ENCODE data around the gene PTBP2.

Gene PTBP2

DNA sequence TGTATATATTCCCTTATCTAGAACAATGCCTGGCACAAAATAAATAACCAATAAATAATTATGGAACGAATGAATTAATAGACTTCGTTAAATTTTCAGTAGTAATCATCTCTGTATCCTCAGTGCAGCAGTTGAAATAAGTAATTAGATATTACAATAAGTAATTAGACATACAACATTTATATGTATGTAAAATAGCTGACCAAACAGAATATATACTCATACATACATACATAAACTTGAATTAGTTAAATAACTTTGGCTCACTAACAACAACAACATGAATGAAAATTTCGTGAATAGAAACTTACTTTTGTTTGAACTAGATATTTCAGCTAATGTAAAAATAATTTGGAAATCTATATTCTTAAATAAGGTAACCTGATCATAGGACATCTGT lies 14.6 kb upstream of the PTBP2 start:
- Histone ChIP-seq H3K9me2 (replicated peaks; ENCODE audit: low read depth, low read length) (no peaks in the 10 kb centered on the region), H4K20me1 (ENCODE audit: insufficient read depth, low read length, poor library complexity, severe bottlenecking) (no peaks in the 10 kb centered on the region), H3K9me3 (ENCODE audit: insufficient read depth, low read depth, low read length) (no peaks in the 10 kb centered on the region), H2AFZ (ENCODE audit: low read length) (no peak overlapping the region), H3F3A (ENCODE audit: low read depth) (no peaks in the 10 kb centered on the region), H3K36me3 (ENCODE audit: insufficient read depth, low read length) (no peaks in the 10 kb centered on the region), H3K9ac (ENCODE audit: low read depth, low read length, poor library complexity, severe bottlenecking) (no peak overlapping the region), H3K4me1 (ENCODE audit: insufficient read depth, low read length, poor library complexity, severe bottlenecking) (no peaks in the 10 kb centered on the region), H3K27me3 (ENCODE audit: insufficient read depth, low read length, poor library complexity, severe bottlenecking) (no peaks in the 10 kb centered on the region), H3K79me2 (ENCODE audit: insufficient read depth, low read length) (no peaks in the 10 kb centered on the region), H3K4me2 (ENCODE audit: low read depth, low read length, poor library complexity, severe bottlenecking) (no peak overlapping the region), H3K4me3 (ENCODE audit: low read length, poor library complexity, severe bottlenecking) (no peak overlapping the region)
- TF ChIP-seq, protein P1, sequence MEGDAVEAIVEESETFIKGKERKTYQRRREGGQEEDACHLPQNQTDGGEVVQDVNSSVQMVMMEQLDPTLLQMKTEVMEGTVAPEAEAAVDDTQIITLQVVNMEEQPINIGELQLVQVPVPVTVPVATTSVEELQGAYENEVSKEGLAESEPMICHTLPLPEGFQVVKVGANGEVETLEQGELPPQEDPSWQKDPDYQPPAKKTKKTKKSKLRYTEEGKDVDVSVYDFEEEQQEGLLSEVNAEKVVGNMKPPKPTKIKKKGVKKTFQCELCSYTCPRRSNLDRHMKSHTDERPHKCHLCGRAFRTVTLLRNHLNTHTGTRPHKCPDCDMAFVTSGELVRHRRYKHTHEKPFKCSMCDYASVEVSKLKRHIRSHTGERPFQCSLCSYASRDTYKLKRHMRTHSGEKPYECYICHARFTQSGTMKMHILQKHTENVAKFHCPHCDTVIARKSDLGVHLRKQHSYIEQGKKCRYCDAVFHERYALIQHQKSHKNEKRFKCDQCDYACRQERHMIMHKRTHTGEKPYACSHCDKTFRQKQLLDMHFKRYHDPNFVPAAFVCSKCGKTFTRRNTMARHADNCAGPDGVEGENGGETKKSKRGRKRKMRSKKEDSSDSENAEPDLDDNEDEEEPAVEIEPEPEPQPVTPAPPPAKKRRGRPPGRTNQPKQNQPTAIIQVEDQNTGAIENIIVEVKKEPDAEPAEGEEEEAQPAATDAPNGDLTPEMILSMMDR (conservative IDR thresholded peaks at IDR 0.05; ENCODE audit: low read length), result no peak
- no peak for TF ChIP-seq EZH2phosphoT487 (IDR thresholded peaks at IDR 0.05; ENCODE audit: borderline replicate concordance)

DNA sequence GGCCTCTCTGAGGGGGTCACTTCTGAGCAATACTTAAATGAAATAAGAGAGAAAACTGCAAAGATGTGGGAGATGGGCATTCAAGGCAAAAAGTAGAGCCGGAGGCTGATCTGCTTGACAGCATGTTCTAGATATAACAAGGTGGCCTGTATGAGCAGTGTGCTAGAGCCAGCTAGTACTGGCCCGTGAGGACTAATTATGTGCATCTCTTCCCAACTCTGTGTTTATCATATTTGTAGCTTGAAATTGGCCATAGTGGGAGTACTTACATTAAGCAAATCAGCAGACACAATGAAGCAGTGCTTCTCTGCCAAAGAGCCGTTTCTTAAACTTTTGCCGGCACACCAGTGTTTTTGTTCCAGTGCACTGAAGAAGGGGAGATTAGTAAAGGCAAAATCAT lies 13.1 kb upstream of the PTBP2 start:
- H3K9ac ChIP-seq (ENCODE audit: low read depth, low read length, poor library complexity, severe bottlenecking), result no peak overlapping the region
- H3K36me3 ChIP-seq (ENCODE audit: insufficient read depth, low read length), result no peaks in the 10 kb centered on the region
- H3K4me3 ChIP-seq (ENCODE audit: low read length, poor library complexity, severe bottlenecking), result no peak overlapping the region
- no peaks in the 10 kb centered on the region for H3K79me2 ChIP-seq (ENCODE audit: insufficient read depth, low read length)
- H3K4me1 ChIP-seq (ENCODE audit: insufficient read depth, low read length, poor library complexity, severe bottlenecking), result no peaks in the 10 kb centered on the region
- H3F3A ChIP-seq (ENCODE audit: low read depth), result no peaks in the 10 kb centered on the region
- H3K27me3 ChIP-seq (ENCODE audit: insufficient read depth, low read length, poor library complexity, severe bottlenecking), result no peaks in the 10 kb centered on the region
- no peaks in the 10 kb centered on the region for H3K9me3 ChIP-seq (ENCODE audit: insufficient read depth, low read depth, low read length)
- no peaks in the 10 kb centered on the region for H4K20me1 ChIP-seq (ENCODE audit: insufficient read depth, low read length, poor library complexity, severe bottlenecking)
- H3K4me2 ChIP-seq (ENCODE audit: low read depth, low read length, poor library complexity, severe bottlenecking), result no peak overlapping the region
- TF ChIP-seq, protein P1 (conservative IDR thresholded peaks at IDR 0.05; ENCODE audit: low read length), result no peak
- TF ChIP-seq EZH2phosphoT487 (IDR thresholded peaks at IDR 0.05; ENCODE audit: borderline replicate concordance), result no peak
- no peak overlapping the region for H2AFZ ChIP-seq (ENCODE audit: low read length)
- no peaks in the 10 kb centered on the region for H3K9me2 ChIP-seq (replicated peaks; ENCODE audit: low read depth, low read length)

DNA sequence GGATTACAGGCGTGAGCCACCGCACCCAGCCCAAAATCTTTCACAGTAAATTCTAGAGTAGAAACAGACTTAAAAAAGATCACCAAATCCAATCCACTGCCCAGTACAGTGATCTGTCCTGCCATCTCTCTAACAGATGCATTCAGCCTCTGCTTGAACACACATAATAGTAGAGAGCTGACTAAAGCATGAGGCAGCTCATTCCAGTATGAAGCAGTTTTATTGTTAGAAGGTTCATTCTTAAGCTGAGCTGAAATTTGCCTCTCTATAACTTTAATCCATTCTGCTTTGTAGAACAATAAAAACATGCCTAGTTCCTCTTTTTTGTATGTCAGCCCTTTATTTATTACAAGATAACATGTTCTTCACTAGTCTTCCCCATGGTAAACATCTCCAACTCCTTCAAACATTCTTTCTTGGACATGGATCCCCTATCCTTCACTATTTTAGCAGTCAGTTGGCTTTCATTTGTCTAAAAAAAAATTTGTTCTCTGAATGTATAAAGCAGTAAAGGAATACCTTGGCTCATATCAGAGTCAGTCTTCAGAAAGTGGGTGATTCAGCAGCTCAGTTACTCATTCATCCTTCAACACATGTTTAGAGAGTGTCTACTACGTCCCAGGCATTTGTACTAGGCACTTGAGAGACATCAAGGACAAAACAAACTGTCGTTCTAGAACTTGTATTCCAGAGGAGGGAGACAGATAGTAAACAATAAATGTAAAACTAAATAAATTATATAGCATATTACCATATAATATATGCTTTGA lies 10.7 kb upstream of the PTBP2 start:
- no peaks in the 10 kb centered on the region for H3K36me3 ChIP-seq (ENCODE audit: insufficient read depth, low read length)
- no peak overlapping the region for H3K4me2 ChIP-seq (ENCODE audit: low read depth, low read length, poor library complexity, severe bottlenecking)
- H3K79me2 ChIP-seq (ENCODE audit: insufficient read depth, low read length), result no peaks in the 10 kb centered on the region
- H3K9ac ChIP-seq (ENCODE audit: low read depth, low read length, poor library complexity, severe bottlenecking), result no peak overlapping the region
- no peaks in the 10 kb centered on the region for H3K27me3 ChIP-seq (ENCODE audit: insufficient read depth, low read length, poor library complexity, severe bottlenecking)
- no peaks in the 10 kb centered on the region for H3K4me1 ChIP-seq (ENCODE audit: insufficient read depth, low read length, poor library complexity, severe bottlenecking)
- no peak overlapping the region for H3K4me3 ChIP-seq (ENCODE audit: low read length, poor library complexity, severe bottlenecking)
- H3F3A ChIP-seq (ENCODE audit: low read depth), result no peaks in the 10 kb centered on the region
- no peaks in the 10 kb centered on the region for H3K9me3 ChIP-seq (ENCODE audit: insufficient read depth, low read depth, low read length)
- no peaks in the 10 kb centered on the region for H3K9me2 ChIP-seq (replicated peaks; ENCODE audit: low read depth, low read length)
- H4K20me1 ChIP-seq (ENCODE audit: insufficient read depth, low read length, poor library complexity, severe bottlenecking), result no peaks in the 10 kb centered on the region
- no peak overlapping the region for H2AFZ ChIP-seq (ENCODE audit: low read length)
- no peak for TF ChIP-seq EZH2phosphoT487 (IDR thresholded peaks at IDR 0.05; ENCODE audit: borderline replicate concordance)
- TF ChIP-seq, protein P1 (conservative IDR thresholded peaks at IDR 0.05; ENCODE audit: low read length), result no peak

Data from Loucy (cell line).